GM21526 (cell line): ENCODE measurements around the gene CPSF4.

ENCODE experiments used
- ATAC-seq: cut with Tn5 transposase; IDR thresholded peaks from one replicate; pipeline ENCODE4 v1.9.1; 2021; ENCODE audit warnings: moderate library complexity; ENCODE audit not compliant: unreplicated experiment, low FRiP score

Gene CPSF4

GRCh38 chr7:99446096-99446495 lies 7.4 kb downstream of the CPSF4 start:
- no peak for ATAC-seq

DNA sequence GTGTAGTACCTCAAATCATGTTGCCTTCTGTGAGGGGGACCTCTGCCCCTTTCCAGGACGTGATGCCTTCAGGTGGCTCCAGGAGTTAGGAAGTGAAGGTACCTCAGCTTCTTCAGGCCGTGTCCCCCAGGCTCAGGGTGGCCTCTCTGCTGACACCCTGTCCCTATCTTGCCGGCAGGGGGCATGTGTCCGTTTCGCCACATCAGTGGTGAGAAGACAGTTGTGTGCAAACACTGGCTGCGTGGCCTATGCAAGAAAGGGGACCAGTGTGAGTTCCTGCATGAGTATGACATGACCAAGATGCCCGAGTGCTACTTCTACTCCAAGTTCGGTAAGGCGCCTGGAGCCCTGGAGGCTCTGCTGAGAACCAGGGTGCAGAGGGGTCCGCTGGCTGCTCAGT lies 9.2 kb downstream of the CPSF4 start:
- ATAC-seq: no peak

GRCh38 chr7:99448855-99449254 lies 10.1 kb downstream of the CPSF4 start:
- no peak for ATAC-seq

- ATAC-seq: no peak
These were observed 10.6 kb downstream of the CPSF4 start for GRCh38 chr7:99449326-99449725.

DNA sequence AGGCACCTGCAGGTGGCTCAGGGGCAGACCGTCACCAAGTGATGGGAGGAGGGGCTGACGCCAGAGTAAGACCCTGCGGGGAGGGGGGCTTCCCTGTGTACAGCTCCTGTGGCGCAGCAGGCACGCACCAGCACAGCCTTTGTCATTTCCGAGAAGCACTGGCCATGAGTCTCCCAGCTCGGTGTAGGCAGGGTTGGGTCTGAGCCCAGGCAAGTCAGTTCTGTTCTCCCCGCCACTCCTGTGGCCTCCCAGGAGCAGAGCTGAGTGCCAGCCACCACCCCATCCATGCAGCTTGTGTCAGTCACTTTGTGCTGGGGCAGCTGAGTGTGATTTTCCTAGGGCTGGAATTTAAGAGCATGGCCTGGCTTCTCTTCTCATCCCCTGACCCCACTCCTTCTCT lies 13.2 kb downstream of the CPSF4 start:
- no peak for ATAC-seq

GRCh38 chr7:99452541-99452940 lies 13.8 kb downstream of the CPSF4 start:
- ATAC-seq: no peak

DNA sequence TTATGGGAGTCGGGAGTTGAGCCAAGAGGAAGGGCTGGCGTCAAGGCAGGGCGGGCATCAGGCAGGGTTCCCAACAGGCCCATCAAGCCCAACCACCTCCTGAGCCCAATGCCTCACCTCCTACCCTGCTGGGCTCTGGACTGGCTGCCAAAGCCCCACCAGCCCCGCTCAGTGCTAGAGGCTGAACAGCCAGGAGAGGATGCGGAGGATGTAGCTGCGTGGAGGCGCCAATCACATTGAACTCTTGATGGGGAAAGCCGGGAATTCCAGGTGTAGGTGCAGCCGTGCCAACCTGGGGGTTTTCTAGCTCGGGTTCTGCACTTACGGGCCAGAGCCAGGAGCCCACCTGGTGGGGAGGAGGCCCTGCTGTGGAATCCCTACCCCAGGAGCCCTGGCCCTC lies 14.4 kb downstream of the CPSF4 start:
- ATAC-seq: no peak

- ATAC-seq: no peak
These were observed 17.1 kb downstream of the CPSF4 start for GRCh38 chr7:99455874-99456273.

- no peak for ATAC-seq
These were observed 17.5 kb downstream of the CPSF4 start for GRCh38 chr7:99456288-99456687.

DNA sequence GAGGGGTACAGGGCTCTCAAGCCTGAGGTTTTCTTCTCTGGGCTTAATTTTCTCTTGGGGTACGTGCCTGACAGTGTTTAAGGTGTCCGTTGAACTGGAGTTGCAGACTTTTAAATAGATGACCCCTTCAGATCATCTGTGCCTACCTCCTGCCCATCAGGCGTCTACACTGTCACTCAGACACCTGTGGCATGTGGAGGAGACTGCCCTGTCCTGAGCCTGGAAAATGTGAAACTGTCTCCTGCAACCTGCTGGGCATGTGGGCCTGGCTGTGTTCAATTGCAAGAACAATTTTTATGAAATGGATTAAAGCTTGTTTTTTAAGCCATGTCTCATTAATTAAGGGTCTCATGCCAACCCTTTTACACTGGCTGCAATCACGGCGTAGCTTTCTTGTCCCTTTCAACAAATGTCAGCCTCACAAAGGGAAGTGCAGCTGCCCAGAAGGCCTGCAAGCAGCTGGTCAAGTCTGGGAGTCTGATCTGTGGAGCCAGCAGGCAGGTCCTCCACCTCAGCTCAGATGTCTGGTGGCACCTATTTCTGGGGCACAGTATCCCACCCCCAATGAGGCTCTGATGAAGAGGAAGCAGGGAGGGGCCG lies 18.4 kb downstream of the CPSF4 start:
- ATAC-seq: no peak

DNA sequence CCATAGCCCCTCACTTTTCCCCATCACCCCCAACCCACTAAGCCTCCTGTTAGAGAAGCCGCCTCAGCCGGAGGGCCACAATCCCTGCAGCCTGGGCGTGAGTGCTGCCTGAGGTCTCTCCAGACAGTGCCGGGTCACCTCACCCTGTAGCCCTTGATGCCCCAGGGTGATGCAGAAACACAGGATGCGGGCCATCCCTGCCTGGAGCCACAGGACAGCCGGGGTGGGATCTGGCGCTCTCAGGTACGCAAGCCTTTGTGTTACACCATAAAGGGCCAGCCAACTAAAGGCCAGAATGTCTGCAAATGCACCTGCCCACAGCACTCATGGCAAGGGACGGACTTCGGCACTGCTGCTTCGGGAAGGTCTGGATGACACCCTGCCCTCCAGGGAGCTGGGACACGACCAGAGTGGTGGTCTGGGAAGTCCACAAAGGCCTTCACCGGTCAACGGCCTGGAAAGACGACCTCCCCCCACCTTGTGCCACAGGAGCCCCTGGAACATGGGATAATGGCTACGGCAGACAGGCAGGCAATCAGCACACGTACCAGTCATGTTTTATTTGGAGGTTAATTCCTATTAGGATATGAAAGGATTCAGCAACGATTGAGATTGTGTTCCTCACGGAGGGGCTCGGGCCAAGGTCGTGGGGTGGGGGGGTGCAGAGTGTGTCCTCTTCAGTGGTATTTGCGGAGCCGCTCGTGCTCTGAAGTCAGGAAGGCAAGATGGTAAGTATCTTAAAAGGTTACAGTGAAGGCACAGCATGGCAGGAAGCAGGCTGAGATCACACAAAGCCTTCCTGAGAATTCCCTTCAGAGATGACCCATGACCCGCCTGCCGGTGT lies 19.1 kb downstream of the CPSF4 start:
- ATAC-seq: no peak

DNA sequence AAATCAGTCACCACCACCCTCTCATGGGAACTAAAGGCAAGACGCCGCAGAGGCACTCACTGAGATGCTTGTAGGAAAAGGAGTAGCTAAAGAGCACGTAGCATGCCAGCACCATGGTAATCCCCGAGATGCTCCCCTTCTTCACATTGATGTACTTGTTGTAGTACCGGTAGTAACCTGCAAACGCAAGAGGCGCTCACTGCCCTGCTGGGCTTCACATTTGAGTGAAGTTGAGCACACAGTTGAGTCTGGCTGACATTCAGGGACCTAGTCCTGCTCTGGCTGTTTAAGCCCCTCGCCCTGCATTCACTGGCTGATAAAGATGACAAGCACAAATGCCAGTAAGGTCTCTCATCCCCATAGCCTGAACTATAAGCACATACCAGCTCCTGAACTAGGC lies 20.3 kb downstream of the CPSF4 start:
- ATAC-seq: no peak

- ATAC-seq: no peak
These were observed 21.9 kb downstream of the CPSF4 start for GRCh38 chr7:99460651-99461050.

- ATAC-seq: no peak
These were observed 22.5 kb downstream of the CPSF4 start for GRCh38 chr7:99461221-99461620.

DNA sequence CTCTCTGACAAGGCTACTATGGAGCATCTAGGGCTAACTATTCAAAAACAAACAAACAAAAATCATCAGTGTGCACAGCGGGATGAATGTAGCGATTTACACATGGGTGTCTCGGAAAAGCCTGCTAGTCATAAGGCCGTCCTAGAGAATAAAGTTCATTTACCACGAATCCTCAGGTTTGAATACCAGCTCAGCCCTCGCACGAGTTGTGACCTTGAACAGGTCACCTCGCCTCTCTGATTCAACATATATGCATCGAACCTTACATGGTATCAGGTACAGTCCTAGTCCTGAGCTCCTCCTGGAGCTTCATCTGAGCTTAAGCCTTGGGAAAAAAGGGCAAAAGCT lies 26.7 kb downstream of the CPSF4 start:
- no peak for ATAC-seq

DNA sequence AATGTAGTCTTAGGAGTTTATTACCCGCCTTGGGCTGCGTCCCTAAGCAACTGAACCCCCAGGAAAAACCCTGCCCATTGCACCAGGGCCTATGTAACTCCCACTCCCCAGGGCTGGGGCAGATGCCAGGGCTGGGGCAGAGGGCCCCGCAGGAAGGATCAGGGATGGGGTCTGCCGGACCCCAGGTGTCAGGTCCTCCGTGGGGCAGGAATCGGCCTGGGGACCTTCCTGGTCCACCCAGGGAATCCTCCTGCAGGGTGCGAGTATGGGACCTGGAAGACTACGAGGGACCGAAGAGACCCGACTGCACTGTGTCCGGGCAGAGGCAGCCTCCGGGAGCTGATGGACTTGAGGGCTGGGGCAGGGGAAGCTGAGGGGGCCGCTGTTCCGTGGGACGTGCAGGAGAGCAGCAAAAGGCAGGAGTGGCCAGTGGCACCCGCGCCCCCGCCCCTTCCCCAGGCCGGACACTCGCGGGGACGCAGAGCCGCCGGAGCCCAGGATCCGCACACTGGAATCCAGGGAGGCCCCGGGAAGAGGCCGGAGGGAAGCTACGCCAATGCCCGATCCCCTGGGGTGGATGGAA lies 29.7 kb downstream of the CPSF4 start:
- no peak for ATAC-seq

DNA sequence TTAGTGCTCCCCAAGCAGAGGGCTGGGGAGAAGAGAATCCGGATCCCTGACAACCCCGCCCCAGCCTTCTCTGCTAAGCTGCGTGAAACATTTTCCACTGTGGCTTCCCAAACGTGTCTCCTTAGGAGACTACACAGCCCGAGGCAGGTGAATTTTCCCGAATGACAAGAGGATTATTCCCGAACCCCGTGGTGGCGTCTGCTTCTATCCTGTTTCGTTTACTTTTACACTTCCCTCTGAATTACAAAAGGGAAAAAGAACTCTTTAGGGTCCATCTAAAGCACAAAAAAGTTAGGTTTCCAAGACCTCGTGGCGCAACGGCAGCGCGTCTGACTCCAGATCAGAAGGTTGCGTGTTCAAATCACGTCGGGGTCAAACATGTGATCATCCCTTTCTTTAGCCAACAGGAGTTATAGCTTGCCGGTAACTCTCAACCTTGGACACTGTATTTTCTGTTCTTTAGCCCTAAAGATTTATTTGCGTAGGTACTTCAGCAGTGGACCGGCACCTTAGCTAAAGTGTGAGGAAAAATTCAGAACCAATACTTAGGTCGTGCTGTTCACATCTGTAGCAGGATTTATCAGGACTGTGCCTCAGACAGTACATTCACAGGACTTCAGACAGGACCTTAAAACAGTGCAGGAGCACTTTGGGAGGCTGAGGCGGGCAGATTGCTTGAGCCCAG lies 30.8 kb downstream of the CPSF4 start:
- ATAC-seq: no peak

DNA sequence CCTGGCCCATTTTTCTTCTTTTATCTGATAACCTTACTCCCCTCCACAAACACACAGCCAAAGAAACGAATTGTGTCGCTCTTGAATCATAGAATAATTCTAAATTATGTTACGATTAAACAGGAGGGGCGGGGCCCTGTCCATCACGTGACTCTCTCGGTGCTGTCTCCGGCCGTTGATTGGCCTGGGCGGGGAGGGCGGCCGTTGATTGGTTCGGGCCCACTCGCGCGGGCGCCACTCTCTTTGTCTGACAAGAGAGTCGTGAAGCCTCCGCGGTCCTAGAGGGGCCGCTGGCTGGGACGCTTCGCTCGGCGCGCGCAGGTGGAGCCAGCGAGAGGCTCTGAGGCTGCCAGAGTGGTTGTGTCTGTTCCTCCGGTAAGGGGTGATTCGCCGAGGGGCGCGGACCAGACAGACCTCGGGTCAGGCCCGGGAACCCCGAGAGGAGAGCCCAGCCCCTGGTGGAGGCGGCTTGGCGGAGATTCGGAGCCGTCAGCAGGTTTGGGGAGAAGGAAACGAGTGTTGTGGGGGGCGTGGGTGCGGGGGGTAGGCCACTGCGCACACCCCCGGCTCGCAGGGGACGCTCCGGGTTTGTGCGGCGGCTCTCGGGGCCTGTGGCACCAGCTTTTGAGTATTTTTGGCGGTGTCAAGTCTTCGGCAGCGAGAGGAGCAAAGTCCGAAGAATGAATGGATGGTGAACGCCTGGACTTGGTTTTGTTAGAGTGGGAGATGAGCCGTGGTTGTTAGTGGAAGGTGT lies 34.0 kb downstream of the CPSF4 start, which contains the start of gene ZNF789:
TSS of gene ZNF789 (plus strand) at position 330 of the 754 bp plus-strand sequence. CDS start 3,567 bp downstream, outside the sequence.
- peak; percentile 87 for ATAC-seq

DNA sequence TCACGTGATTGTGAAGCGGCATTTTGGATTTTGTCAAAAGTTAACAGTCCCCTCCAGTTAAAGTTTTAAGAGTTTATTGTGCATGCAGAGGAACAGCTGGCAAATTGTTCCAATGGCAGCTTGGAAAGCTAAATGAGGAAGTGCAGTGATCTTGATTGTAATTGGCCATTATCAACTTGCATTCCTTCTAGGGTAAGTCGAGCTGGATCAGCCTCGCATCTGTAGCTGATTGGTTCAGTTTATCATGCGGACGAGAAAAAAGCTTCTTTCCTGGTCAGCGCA lies 34.5 kb downstream of the CPSF4 start:
- ATAC-seq: no peak

DNA sequence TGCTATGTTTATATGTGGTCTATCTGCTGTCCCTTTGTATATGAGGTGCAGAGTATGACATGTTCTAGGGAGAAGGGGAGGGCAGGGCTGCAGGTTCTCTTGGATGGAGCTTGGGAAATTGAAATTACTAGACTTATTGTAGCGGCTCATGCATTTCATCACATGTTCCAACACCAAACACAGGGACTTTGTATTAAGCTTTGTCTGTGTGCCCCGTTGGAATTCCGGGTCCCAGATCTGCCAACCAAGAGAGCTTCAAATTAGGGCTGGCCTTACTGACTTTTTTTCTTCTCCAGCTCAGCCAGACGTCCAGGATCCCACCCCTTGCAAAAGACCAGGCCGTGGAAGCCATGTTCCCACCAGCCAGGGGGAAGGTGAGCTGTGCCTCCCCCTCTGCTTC lies 37.4 kb downstream of the CPSF4 start:
- ATAC-seq: no peak
